ENCODE measurements around the gene SSC4D.
"Not testable (repeated sequence)": the region's sequence is repeated elsewhere in the genome, so short reads cannot be mapped to it uniquely, and the experiment has no call there.

The SSC4D gene

DNA sequence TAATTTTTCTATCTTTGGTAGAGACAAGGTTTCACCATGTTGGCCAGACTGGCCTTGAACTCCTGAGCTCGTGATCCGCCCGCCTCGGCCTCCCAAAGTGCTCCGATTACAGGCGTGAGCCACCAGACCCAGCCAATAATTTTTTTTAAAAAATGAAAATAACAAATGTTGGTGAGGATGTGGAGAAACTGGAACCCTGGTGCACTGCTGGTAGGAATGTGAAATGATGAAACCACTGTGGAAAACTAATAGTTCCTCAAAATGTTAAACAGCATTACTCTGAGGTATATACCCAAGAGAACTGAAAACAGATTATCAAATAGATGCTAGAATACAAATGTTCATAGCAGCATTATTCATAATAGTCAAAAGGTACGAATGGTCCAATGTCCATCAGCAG is 27.7 kb downstream of the SSC4D start:
- no peak for DNase-seq

DNA sequence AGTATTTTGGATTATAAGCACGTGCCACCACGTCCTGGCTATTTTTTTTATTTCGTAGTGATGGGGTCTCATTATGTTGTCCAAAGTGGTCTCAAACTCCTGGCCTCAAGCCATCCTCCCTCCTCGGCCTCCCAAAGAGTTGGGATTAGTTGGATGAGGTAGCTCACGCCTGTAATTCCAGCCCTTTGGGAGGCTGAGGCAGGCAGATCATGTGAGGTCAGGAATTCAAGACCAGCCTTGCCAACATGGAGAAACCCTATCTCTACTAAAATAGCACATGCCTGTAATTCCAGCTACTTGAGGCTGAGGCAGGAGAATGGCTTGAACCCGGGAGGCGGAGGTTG is 28.9 kb downstream of the SSC4D start:
- no peak for DNase-seq

DNA sequence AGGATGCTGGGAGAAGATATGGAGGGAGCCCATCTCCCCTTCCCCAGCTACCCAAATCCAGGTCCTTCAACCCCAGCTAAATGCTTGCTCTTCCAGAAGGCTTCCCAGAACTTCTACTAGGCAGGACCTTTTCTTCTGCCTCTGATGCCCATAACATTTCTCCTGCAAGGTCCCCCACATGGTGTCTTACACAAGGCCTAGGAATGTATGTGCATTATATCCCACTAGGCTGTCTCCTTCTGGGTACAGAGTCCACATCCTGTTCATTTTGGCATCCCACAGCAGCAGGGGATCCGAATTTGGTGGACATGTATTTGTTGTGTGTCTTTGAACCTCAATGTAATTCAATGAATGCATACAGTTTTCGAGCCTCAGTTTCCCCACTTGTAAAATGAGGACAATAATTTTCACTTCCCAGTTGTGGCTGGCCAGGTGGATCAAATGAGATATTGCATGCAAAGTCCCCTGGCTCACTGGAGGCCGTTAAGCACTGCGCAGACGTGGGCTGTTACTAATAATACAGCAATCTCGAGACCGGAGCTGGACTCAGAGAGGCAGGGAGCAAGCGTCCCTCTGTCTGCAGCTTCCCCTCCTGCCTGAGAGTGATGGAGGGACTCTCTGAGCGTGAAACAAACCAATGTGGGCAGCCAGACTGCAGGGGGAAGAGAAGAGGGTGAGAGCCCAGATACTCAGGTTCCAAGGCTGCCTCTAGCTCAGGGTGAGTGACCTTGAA is 32.1 kb downstream of the SSC4D start:
- no peak for DNase-seq

DNA sequence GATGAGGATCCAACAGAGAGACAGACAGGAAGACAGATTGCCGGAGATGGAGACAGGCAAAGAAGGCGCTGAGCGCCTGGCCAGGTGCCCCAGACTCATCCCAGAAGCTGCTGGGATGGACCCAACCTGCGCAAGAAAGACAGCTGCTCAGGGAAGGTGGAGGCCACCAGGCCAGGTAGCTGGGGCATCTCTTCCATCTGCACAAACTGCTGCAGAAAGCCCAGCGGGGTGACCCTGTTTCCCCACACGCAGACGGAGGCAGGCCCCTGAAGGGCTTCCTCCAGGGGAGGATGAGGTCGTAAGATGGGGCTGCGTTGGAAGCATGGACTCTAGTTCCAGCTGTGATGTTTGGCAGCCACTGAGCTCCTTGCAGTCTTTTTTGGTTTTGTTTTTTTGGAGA is 34.2 kb downstream of the SSC4D start:
- no peak for DNase-seq

DNA sequence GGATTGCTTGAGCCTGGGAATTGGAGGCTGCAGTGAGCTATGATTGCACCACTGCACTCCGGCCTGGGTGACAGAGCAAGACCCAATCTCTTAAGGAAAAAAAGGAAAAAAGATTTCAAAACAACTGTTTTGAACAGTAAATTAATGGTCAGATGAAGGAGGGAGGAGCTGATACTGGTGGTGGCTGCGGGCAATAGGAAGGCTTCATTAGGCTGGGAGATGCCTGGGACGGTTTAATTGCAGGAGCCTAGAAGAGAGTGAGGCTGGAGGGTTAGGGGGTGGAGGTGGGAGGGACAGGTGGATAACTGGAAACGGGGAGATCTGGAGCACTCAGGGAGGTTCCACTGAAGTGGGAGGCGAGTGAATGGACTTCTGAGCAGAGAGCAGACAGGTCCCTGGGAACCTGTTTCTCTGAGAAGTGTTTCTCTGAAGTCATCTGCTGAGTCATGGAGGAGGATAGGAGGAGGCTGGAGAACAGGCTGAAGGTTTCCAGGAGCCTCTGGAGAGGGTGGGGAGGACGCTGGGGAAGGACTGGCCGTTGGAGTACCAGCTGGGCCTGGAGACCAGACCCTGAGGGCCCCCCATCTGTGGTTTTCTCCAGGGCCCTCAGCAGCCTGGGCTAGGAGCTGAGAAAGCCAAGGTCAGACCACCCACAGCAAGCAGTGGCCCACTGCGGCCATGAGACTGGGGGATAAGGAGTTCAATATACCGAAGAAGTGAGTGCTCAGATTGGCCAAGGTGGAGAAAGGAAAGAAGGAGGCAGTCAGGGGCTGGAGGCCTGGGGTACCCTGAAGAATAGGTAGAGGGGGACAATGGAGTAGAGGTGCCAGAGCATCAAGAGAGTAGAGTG is 36.3 kb downstream of the SSC4D start:
- no peak for DNase-seq

DNA sequence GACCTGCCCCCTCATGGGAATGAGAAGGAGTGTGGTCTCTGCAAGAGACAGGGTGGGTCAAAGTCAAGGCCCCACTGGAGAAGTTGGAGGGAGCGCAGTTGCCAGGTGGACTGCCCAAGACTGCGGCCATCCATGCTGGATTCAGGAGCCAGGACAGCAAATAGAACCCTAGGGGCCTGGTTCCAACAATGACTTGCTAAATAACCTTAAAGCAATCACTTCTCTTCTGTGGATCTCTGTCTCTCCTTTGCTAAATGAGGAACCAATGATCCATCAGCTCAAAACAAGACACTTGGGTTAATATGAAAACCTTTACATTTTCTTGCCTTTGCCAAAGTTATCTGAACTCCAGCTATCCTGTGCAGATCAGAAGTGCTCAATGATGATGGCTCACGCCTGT is 38.1 kb downstream of the SSC4D start:
- DNase-seq, result no peak

DNA sequence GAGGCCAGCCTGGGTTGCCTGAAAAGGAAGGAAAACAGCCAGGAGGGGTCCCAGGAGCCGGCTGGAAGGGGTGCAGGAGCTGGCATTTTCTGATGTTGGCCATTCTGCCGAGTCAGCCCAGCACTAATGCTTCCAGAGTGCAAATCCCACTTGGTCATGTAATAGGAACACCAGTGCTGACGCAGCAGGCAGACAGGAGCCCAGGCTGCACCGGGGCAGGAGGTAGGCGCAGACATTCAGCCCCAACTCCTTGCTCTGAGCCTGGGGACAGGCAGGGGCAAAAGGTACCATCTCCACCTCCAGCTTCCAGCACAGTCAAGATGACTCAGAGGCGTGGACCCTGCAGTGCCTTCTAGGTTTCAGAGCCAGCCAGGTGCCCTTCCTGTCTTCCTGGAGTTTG is 40.5 kb downstream of the SSC4D start:
- DNase-seq, result no peak

DNA sequence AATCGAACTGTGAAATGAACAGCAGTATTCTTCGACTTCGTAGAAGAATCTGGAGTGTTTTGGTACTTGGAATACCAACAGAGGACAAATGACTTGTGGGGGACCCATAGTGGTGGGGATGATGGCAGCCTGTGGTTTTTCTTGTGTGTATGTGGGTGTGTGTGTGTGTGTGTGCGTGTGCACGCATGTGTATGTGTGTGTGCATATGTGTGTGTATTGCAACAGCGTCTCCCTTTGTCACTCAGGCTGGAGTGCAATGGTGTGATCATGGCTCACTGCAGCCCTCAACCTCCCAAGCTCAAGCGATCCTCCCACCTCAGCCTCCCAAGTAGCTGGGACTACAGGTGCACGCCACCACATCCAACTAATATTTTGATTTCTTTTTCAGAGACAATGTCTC is 41.3 kb downstream of the SSC4D start:
- no peak for DNase-seq

DNA sequence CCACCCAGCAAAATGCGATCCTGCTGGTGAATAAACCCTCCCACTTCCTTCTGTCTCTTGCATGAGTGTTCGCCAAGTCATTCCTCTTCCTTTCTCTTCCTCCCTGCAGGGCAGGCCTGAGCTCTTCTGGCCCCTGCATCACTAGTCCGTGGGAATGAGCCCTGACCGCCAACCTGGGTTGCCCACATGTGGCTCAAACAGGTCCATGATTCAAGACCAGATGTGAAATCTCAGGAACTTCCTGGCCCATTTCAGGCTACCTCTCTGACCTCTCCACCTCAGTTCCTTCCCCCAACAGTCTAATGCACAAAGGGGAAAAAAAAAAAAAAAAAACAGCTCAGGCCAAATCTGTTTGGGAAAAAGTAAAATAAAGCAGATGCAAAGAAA is 45.3 kb downstream of the SSC4D start:
- no peak for DNase-seq

DNA sequence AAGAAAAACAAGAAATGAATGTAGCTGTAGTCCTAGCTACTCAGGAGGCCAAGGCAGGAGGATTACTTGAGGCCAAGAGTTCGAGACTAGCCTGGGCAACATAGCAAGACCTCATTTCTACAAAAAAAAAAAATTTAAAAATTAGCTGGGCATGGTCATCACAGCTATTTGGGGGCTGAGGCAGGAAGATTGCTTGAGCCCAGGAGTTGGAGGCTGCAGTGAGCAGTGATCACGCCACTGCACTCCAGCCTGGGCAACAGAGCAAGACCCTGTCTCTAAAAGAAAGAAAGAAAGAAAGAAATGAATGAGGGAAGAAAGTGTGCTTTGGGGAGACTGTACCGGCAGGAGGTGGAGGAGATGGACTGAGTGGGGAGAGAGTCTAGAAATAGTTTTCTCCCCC is 45.7 kb downstream of the SSC4D start:
- not testable (repeated sequence) for DNase-seq

DNA sequence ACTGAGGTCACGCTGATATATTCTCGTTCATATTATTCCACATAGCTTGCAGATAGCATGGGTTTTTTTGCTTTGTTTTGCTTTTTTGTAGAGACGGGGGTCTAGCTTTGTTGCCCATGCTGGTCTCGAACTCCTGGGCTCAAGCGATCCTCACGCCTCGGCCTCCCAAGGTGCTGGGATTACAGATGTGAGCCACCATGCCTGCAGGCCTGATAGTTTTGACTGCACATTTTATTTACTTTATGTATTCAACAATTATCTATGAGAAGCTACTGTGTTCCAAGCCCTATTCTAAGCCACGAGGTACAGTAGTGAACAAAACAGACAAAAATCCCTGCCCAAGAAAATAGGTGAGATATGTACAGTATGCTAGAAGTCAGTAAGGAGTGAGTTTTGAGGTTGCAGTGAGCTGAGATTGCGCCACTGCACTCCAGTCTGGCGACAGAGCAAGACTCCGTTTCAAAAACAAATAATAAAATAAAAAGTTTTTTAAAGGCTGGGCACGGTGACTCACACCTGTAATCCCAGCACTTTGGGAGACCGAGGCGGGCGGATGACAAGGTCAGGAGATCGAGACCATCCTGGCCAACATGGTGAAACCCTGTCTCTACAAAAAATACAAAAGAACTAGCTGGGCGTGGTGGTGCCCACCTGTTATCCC is 49.4 kb downstream of the SSC4D start:
- DNase-seq, result no peak

DNA sequence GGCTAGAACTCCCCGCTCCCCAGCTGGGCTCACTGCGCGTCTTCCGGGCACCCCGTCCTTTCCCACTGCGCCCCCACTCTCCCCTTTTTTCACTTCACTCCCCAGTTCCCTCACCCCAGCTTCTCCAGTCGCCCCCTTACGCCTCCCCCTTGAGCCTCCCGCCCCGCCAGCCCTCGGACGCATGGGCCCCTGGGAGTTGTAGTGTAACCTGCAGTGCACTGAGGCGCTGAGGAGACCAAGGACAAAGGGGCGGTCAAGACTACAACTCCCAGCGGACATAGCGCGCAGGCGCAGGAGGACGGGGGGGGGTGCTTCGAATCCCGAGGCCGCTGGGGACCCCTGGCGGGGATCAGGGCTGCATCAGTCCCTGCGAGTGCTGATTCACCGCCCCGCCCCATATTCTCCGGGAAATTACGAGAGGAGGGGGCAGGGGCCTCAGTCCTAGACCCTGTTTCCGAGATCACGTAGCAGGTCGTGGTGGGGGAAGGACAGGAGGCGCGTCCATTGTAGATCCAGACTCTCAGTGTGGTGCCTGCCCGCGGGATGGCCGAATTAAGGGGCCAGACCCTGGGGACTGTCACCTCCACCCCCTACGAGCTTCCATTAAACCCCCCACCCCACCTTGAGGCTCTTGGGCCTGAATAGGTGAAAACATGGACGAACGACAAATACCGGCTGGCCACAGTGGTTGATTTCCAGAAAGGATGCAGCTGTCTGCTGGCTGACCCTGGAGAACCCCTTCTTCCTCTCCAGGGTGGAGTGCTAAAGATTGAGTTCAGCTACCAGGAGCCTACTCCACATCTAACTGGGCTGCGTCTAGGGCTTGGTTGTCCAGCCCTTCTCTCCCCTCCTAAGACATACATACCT is 50.2 kb downstream of the SSC4D start:
- peak; percentile 90 for DNase-seq

DNA sequence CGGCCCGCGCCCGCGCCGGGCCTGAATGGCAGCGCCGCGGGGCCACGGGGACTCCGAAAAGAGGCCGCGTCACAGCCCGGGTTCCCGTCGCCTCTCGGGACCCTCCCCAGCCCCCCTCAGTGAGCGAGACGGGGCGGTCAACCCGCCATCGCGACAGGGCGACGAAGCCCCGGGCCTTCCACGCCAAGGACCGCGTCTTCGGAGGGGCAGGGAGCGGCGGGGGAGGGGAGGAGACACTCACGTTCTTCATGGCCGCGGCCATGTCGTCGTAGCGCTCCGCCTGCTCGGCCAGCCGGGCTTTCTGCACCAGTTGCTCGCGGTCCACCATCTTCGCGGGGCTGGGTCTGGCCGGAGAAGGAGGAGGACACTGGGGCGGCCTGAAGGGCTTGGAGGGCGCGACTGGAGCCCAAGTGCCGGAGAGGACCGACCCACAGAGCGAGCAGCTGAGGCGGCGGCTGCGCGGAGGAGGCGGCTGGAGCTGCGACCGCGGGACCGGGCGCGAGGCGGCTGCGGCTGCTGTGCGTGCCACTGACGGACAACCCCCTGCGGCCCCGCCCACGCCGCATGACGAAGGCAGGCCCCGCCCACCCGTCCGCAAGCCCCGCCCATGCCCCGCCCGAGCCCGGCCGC is 50.9 kb downstream of the SSC4D start, which contains the start of gene YWHAG:
Gene YWHAG, minus strand, starts transcription at position 511 of the 630 bp plus-strand sequence. Its CDS starts 183 bp downstream, at position 328.
- DNase-seq, result peak; percentile 77

DNA sequence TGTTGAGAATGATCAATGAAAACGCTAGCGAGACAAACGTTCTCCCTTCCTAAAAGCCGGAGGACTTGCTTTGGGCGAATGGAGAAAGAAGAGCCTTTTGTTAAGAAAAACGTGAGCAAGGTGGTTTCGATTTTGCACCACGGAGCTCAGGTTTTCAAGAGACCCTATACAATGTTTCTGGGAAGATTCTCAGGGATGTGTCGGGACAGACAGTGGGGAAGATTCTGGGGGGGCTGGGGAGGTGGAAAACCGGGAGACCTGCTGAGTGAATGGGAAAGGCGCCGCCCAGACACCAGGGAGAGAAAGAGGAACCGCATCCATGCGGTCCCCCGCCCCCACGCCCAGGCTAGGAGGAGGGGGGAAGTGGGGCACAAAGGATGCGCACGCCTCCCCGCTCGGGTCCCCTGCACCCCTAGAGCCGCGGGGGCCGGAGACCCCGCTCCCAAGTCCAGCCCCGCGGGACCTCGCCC is 51.5 kb downstream of the SSC4D start:
- DNase-seq, result peak; percentile 65

DNA sequence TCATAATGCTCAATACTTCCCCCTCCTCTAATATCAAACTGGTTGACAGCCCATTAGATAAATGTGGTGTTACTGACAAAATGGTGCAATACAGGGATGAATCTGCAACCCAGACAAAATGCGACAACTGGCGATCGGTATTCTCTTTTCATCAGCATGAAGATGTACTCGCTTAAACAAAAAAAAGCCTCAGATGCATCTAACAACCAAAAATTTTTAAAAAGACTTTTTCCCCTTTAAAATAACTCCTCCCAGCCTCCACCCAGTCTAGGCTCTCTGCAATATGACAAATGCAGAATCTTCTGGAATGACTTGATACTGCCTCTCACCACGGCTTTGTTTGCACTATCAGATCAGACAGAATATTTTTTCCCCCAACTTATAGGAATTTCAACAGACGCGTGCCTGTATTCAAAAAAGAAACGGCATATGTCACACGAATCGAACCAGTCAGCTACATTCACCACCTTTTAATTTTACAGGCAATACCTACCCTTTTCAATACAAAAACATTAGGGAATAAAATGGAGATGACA is 52.0 kb downstream of the SSC4D start:
- no peak for DNase-seq

DNA sequence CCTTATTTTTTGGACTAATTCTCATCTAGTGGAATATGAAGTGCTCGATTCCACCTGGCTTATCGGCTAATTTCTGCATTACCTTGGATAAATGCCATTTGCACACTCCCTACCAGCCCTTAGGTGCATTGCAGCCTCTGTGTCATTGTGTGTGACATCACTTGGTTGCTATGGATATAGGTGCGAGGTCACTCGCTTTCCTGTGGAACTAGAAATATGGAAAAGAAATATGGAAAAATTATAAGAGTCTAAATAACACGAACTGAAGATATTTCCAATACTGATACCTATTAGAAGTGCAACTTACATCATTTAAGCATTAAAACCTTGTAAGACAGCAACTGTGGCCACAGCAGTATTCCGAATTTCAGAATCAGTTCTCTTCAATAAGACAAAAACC is 52.7 kb downstream of the SSC4D start:
- no peak for DNase-seq

DNA sequence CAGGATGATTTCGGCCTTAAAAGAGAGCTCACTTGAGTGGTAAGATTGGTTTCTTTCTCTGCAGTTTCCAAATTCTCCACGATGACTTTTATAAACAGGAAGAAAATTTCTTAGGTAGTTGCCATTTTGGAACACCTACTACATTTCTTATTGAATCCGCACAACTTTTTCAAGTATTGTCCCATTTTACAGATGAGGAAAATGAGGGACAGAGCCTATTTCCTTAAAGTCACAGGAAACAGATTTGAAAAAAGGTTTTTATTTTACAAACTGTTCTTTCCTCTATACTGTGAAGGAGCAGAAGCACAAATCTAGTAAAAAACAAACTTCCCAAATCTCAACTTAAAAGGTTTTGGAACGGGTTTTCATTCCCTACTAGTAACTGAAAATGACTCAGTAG is 53.4 kb downstream of the SSC4D start:
- DNase-seq, result no peak

DNA sequence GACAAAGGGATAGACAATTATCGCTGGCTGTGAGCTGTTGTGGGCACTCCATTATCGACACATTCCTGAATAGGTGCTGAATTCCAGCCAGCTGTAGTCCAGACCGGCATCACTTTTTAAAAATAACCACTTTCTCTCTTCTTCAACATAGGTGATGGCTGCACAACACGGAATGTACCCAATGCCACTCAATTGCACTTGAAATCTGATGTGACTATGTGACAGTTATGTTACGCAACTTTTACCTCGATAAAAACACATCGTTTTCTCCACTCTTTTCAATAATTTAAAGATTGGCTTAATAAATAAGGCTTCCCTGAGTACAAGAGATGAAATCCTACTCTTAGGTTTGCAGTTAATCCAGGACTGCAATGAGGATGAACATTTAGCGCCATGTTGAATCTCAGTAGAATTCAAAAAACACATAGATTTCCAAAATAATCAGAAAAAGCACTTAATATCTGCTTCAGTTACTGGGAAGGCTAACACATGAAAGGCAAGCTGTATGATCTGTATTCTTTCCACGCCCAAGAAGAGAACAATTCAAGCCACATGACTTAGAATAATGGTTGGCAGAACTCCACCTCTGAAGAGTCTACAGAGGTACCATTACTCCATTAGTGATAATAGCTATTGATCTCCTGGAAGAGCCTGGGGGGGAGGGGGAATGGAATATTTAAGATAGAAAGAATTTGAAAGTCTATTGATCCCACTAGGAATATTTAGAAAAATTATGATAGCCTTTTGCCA is 54.3 kb downstream of the SSC4D start:
- DNase-seq, result no peak

DNA sequence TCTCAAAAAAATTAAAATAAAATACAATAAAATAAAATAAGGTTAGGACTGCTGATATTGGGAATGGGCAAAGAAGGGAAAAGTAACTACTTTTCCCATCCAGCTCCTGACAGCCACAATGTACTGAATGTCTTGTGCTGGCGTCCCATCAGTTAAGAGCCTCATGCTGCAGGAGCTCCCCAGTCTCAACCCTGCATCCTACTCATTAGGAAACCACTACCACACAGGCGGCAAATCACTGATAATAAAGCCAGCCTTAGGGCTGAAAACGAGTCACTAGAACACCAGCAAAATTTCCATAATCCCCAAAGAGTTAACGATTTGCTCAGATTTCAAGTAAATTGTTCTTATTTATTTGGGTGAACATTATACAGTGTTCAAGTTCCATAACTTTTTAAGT is 55.0 kb downstream of the SSC4D start:
- no peak for DNase-seq

DNA sequence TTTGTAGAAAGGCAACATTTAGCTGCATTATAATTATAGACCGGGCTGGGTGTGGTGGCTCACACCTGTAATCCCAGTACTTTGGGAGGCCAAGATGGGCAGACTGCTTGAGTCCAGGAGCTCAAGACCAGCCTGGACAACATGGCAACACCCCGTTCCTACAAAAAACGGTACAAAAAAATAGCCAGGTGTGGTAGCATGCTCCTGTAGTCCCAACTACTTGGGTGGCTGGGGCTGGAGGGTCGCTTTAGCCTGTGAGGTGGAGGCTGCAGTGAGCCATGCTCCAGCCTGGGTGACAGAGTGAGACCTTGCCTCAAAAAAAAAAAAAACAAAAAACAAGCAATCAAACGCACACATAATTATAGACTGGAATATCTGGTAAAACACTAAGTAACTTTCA is 55.8 kb downstream of the SSC4D start:
- no peak for DNase-seq

DNA sequence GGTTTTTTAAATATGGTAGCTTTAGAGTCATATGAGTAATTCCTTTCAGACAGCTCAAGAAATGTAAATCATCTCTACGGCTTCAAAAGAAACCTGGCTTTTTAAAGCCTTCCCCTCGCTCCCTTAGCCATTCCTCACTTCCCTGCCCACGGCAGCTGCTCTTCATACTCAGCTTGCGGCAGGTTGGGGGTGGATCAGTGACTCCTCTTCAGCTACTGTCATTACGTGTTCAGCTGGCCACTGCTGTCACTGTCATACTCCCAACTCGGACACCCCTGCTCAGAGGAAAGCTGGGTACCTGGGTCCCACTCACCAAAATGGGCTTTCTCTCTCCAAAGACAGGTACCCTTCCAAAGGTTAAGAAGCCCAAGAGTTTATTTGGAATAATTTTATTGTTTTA is 57.3 kb downstream of the SSC4D start:
- DNase-seq, result no peak

Measured in KG1 (cell line).